ENCODE data around the gene UBE2E2. TPM values are rescaled to one million over a fixed set of nuclear protein-coding genes. Genes with fewer than 3 reads are reported as not detected.

UBE2E2 gene
- total RNA-seq, 2 experiments from 2014 or later: 41.1 to 48.8 TPM

DNA sequence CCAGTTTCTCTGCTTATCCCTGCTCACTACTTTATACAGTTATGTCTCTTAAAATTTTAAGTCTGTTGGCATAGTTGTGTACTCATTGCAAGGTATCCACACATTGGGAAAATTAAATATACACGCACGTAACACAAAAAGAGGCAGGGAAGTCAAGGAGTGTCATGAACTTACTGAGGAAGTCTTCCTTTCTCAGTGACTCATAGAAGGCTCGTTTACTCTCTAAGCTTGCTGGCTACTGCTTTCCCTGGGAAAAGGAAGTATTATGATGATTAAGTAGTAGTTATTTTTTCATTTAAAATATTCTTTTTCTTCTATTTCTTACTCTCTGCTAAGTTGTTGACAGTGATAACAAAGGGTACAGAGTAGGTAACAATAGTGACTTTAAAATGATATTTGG lies 287.3 kb downstream of the UBE2E2 start:
- no TSS peak for BruUV-seq (replicated peaks)
- Histone ChIP-seq H3K9me3 (ENCODE audit: low read length) (peaks cover 19% of the 10 kb centered on the region), H2AFZ (ENCODE audit: low read length) (no peak overlapping the region), H3K4me3 (ENCODE audit: low read depth, low read length, poor library complexity, severe bottlenecking) (no peak overlapping the region), H3K4me1 (ENCODE audit: insufficient read depth, low read length, poor library complexity, severe bottlenecking) (no peaks in the 10 kb centered on the region), H3K4me2 (ENCODE audit: low read length) (no peak overlapping the region), H3K36me3 (ENCODE audit: insufficient read depth, low read length) (peaks cover 13% of the 10 kb centered on the region), H3K79me2 (ENCODE audit: insufficient read depth, low read depth, low read length) (no peaks in the 10 kb centered on the region), H4K20me1 (ENCODE audit: insufficient read depth, low read length) (no peaks in the 10 kb centered on the region), H3K27ac (ENCODE audit: low read depth, low read length, poor library complexity, severe bottlenecking) (no peak overlapping the region), H3K9me2 (ENCODE audit: insufficient read depth, low read length) (no peaks in the 10 kb centered on the region)
- CTCF ChIA-PET (ENCODE audit: unreplicated experiment): no interaction called here
- TF ChIP-seq, protein P1, sequence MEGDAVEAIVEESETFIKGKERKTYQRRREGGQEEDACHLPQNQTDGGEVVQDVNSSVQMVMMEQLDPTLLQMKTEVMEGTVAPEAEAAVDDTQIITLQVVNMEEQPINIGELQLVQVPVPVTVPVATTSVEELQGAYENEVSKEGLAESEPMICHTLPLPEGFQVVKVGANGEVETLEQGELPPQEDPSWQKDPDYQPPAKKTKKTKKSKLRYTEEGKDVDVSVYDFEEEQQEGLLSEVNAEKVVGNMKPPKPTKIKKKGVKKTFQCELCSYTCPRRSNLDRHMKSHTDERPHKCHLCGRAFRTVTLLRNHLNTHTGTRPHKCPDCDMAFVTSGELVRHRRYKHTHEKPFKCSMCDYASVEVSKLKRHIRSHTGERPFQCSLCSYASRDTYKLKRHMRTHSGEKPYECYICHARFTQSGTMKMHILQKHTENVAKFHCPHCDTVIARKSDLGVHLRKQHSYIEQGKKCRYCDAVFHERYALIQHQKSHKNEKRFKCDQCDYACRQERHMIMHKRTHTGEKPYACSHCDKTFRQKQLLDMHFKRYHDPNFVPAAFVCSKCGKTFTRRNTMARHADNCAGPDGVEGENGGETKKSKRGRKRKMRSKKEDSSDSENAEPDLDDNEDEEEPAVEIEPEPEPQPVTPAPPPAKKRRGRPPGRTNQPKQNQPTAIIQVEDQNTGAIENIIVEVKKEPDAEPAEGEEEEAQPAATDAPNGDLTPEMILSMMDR (conservative IDR thresholded peaks at IDR 0.05; ENCODE audit: low read length): no peak
- TF ChIP-seq EZH2phosphoT487 (IDR thresholded peaks at IDR 0.05; ENCODE audit: borderline replicate concordance, low read depth, low read length): no peak
- no peak for DNase-seq (ENCODE audit: low spot score)
- intact Hi-C loops (cut with micrococcal nuclease; ENCODE audit: unreplicated experiment): no loop called here
- POLR2A ChIA-PET: no interaction called here

DNA sequence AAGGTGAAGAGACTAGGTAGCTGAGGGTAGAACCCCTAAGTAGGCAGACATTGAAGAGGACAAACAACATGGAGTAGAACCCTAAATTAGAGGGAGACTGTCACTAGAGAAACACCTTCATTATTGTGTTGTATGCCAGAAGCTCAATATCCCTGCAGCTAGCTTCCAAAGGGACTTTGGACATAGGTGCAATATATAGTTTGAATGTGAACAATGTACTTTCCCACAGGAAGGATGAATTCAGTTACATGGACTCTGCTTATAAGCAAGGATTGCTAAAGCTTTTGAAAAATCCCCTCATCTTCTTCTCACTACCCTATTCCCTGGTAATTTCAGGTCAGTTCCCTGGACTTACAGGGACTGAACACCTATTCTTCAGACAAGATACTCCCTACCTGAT lies 288.9 kb downstream of the UBE2E2 start:
- Histone ChIP-seq H3K9me3 (ENCODE audit: low read length) (0 out of 2 replicates have a peak, but pooled peaks cover 5% of the 10 kb centered on the region), H2AFZ (ENCODE audit: low read length) (no peak overlapping the region), H3K9me2 (ENCODE audit: insufficient read depth, low read length) (no peaks in the 10 kb centered on the region), H4K20me1 (ENCODE audit: insufficient read depth, low read length) (no peaks in the 10 kb centered on the region), H3K4me2 (ENCODE audit: low read length) (no peak overlapping the region), H3K79me2 (ENCODE audit: insufficient read depth, low read depth, low read length) (no peaks in the 10 kb centered on the region), H3K36me3 (ENCODE audit: insufficient read depth, low read length) (no peaks in the 10 kb centered on the region; the same call in 1 of the 2 replicates), H3K4me3 (ENCODE audit: low read depth, low read length, poor library complexity, severe bottlenecking) (no peak overlapping the region), H3K27ac (ENCODE audit: low read depth, low read length, poor library complexity, severe bottlenecking) (no peak overlapping the region), H3K4me1 (ENCODE audit: insufficient read depth, low read length, poor library complexity, severe bottlenecking) (no peaks in the 10 kb centered on the region)
- intact Hi-C loops (cut with micrococcal nuclease; ENCODE audit: unreplicated experiment): no loop called here
- no TSS peak for BruUV-seq (replicated peaks)
- ChIA-PET POLR2A (interaction anchor here (0.6 to 1.7 kb wide), 5 partner anchors 9 to 506 kb away, joined by 3 to 5 read pairs (median 3); no protein-coding TSS in a partner anchor), CTCF (ENCODE audit: unreplicated experiment) (no interaction called here)
- TF ChIP-seq EZH2phosphoT487 (IDR thresholded peaks at IDR 0.05; ENCODE audit: borderline replicate concordance, low read depth, low read length): no peak
- TF ChIP-seq, protein P1 (conservative IDR thresholded peaks at IDR 0.05; ENCODE audit: low read length): no peak
- no peak for DNase-seq (ENCODE audit: low spot score)

DNA sequence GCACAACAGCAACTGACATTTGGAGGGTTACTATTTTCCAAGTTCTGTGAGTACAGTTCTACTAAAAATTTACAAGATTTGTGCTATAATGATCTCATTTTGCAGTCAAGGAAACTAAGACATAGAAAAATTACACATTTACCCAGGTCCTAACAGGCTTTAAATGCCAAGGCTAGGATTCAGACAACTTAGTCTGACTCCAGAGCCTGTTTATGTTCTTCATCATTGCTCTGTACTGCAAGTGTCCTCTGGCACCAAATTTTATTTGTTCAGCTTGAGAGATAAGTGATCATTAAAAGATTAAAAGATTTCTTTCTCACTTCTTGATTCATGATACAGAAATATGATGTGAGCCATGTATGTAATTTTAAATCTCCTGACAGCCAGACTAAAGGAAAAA lies 290.8 kb downstream of the UBE2E2 start:
- no peaks in the 10 kb centered on the region for H3K36me3 ChIP-seq (ENCODE audit: insufficient read depth, low read length)
- DNase-seq (ENCODE audit: low spot score): no peak
- H3K9me2 ChIP-seq (ENCODE audit: insufficient read depth, low read length): no peaks in the 10 kb centered on the region
- no peaks in the 10 kb centered on the region for H3K79me2 ChIP-seq (ENCODE audit: insufficient read depth, low read depth, low read length)
- no peak overlapping the region for H3K27ac ChIP-seq (ENCODE audit: low read depth, low read length, poor library complexity, severe bottlenecking)
- TF ChIP-seq, protein P1 (conservative IDR thresholded peaks at IDR 0.05; ENCODE audit: low read length): no peak
- TF ChIP-seq EZH2phosphoT487 (IDR thresholded peaks at IDR 0.05; ENCODE audit: borderline replicate concordance, low read depth, low read length): no peak
- no peak overlapping the region for H2AFZ ChIP-seq (ENCODE audit: low read length)
- H4K20me1 ChIP-seq (ENCODE audit: insufficient read depth, low read length): no peaks in the 10 kb centered on the region
- no peaks in the 10 kb centered on the region for H3K4me1 ChIP-seq (ENCODE audit: insufficient read depth, low read length, poor library complexity, severe bottlenecking)
- no peak overlapping the region for H3K4me3 ChIP-seq (ENCODE audit: low read depth, low read length, poor library complexity, severe bottlenecking)
- no TSS peak for BruUV-seq (replicated peaks)
- no peaks in the 10 kb centered on the region for H3K9me3 ChIP-seq (ENCODE audit: low read length)
- ChIA-PET POLR2A (interaction anchor here (1.0 to 1.3 kb wide), 3 partner anchors 12 to 25 kb away, joined by 3 to 4 read pairs (median 3); no protein-coding TSS in a partner anchor), CTCF (ENCODE audit: unreplicated experiment) (no interaction called here)
- intact Hi-C loops (cut with micrococcal nuclease; ENCODE audit: unreplicated experiment): no loop called here
- H3K4me2 ChIP-seq (ENCODE audit: low read length): no peak overlapping the region

All from OCI-LY7 (cell line).